GM21576 (cell line): Measurements from ENCODE around the gene UBTD2.
"Not testable (repeated sequence)": the region's sequence is repeated elsewhere in the genome, so short reads cannot be mapped to it uniquely, and the experiment has no call there.

Source experiments
- ATAC-seq: cut with Tn5 transposase; IDR thresholded peaks from one replicate; pipeline ENCODE4 v1.9.1; 2021; ENCODE audit warnings: mild to moderate bottlenecking, moderate library complexity; ENCODE audit not compliant: unreplicated experiment

Gene UBTD2

GRCh38 chr5:172199446-172199845 is 84.1 kb downstream of the UBTD2 start:
- ATAC-seq = no peak

DNA sequence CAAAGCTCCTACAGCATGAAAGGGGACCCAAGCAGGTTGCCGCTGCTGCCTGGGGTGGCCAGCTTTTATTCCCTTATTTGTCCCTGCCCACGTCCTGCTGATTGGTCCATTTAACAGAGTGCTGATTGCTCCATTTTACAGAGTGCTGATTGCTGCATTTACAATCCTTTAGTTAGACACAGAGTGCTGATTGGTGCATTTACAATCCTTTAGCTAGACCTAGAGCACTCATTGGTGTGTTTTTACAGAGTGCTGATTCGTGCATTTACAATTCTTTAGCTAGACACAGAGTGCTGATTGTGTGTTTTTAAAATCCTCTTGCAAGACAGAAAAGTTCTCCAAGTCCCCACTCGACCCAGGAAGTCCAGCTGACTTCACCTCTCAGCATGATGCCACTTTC is 85.8 kb downstream of the UBTD2 start:
- not testable (repeated sequence) for ATAC-seq

DNA sequence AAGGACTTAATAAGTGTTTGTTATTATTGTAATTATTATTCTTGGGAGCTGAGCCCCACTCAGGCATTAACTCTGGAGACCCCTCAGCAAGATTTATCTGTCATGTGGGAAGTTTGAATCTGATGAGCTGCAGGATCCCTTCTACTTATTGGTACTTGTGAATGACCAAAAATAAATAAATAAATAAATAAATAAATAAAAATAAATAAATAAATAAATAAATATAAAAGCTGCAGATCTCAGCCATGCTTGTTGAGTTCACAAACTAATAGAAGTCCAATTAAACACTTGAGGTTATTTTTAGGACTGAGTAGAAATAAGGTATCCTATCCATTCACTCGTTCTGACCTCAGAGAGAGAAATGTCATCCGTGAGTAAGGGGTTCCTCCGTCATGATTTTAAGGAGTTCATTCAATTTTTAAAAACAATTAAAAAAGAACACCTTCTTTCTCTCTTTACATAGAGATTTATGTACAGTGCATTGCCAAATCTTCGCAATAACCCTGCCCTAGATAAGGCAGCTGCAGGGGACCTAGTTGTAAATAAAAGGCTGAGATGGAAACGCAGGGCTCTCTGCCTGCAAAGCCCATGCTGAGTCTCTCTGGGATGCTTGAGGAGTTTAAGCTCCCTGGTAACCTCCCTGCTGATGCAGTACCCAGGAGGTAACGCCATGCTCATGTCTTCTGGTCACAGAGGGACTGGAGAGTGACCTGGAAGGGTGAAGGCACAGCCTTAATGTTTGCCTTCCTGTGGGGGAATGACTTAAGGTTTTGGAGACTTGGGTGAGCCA is 88.4 kb downstream of the UBTD2 start:
- ATAC-seq = no peak

- ATAC-seq = no peak
Observed at GRCh38 chr5:172193872-172194271, 89.7 kb downstream of the UBTD2 start, which contains the start of gene EFCAB9. Gene EFCAB9, plus strand, starts transcription at chr5:172194172. Its CDS starts 1 bp downstream, at chr5:172194173.

- no peak for ATAC-seq
Observed at GRCh38 chr5:172189693-172190296, 93.8 kb downstream of the UBTD2 start.

DNA sequence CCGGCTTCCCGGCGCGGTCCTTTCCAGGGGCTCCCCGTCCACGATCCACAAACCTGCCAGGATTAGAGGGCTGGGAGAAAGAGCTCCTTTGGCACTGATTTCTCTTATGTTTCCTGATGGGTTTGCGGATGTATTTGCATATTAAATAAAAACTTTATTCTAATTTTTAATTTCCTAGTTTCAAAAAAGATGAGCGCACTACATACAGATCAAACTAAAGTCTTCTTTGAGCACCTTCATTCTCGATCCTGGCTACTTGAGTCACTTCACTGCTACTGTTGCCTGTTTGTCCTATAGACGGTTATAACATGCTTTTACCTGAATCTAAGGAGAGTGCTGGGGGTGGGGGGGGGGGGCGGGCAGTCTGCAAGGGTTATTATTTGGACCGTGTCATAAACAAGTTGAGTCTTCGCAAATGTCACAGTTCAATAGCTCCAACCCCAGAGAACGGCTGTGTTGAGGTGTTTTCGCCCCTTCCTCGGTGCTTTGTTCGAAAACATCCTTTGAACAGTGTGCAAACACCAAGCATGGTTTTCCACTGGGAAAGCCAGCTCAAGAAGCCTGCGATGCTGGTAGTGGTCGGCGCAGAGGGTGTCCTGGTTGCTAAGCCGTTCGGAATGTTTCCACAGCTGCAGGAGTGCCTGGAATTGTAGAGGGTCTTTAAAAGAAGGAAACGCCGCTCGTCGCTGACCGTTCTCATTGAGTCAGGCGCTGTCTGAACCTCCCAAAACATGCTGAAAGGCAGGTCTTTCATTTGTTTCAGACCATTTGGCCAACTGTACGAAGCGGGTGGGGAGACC is 94.5 kb downstream of the UBTD2 start:
- ATAC-seq = no peak

- peak; percentile 67 for ATAC-seq
Observed at GRCh38 chr5:172188033-172188892, 95.3 kb downstream of the UBTD2 start, which contains the start of gene STK10. Gene STK10, minus strand, starts transcription at chr5:172188224. Its CDS starts 182 bp downstream, at chr5:172188042.

DNA sequence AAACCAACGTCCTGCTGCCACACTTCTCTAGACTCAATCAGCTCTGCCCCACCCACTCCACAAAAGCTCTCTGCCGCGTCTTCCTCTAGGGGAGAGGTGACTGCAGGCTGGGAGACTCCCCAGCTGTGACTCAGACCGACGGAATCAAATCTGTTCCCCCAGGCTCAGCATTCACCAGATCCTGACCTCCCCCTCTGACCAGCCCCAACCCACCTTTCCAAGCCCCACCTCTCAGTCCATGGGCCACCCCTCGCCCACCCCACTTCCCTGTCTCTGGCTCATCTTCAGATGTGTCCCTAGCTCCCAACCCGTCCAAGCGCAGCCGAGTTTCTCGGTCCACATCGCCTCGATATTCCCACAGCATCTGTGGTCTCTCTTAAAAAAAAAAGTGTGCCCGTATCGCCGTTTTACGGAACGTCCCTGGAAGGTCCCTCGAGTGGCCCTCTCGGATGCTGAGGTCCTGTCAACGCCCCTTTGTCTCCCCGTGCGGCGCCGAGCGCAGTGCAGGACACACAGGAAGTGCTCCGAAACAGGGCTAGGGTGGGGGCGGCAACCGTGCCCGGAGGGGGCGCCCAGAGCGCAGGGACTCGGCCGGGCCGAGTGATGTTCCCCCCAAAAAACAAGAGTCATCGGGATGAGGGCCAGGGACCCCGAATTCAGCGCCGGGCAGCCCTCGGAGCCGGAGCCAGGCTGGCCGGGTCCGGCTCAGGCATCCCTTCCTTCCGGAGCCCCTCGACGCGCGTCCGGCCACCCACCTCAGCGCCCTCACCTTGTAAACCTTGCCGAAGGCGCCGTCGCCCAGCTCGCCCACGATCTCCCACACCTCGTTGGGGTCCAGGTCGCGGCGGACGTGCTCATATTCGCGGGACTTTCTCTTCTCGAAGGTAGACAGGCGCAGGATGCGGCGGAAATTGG is 96.2 kb downstream of the UBTD2 start:
- ATAC-seq = peak; percentile 28

GRCh38 chr5:172186114-172186695 is 97.4 kb downstream of the UBTD2 start:
- ATAC-seq = no peak

- ATAC-seq = no peak
Observed at GRCh38 chr5:172185096-172185461, 98.5 kb downstream of the UBTD2 start.

GRCh38 chr5:172183881-172184280 is 99.7 kb downstream of the UBTD2 start:
- ATAC-seq = no peak

GRCh38 chr5:172182291-172182690 is 101.3 kb downstream of the UBTD2 start:
- no peak for ATAC-seq

GRCh38 chr5:172180936-172181335 is 102.6 kb downstream of the UBTD2 start:
- no peak for ATAC-seq

DNA sequence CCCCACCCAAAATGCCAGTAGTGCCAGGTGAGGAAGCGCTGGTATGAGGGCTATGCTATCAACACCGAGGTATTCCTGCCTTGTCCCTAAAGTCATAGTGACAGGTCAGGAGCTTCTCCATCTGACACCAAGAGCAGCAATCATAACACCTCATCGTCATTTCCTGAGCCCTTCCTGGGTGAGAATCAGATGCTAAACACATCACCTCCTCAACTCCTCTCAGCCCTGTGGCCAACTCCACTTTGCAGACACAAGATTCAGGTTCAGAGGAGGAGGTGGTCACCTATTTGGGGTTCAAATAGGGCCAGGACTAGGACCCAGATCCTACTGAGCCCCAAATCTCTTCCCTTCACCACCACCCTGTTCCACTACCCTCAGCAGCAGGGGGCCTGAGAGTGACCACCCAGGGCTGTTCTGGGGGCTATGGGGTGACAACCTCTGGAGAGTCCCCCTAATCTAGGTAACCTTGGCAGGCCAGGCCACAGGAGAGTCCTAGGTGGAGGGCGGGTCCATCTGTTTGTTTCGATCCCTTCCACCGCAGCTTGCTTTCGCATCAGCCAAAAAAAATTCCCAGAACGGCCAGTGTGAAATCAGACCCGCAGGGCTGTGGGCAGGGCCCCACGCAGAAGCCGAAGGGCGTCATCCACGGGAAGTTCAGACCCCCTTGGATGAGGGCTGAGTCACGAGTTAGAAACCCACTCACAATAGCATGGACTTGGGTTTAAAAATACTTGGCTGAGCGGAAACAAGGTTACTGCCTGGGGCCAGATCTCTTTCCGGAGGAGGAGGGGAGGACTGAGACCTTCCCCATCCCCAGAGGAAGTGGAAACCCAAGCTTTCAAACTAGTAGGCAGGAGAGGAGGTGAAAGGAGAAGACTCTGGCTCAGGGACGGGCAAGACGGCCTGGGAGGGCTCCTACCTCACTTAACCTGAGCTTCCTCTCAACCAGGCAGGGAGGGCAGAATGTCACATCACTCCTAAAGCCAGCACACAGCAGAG is 104.3 kb downstream of the UBTD2 start:
- peak; percentile 28 for ATAC-seq

DNA sequence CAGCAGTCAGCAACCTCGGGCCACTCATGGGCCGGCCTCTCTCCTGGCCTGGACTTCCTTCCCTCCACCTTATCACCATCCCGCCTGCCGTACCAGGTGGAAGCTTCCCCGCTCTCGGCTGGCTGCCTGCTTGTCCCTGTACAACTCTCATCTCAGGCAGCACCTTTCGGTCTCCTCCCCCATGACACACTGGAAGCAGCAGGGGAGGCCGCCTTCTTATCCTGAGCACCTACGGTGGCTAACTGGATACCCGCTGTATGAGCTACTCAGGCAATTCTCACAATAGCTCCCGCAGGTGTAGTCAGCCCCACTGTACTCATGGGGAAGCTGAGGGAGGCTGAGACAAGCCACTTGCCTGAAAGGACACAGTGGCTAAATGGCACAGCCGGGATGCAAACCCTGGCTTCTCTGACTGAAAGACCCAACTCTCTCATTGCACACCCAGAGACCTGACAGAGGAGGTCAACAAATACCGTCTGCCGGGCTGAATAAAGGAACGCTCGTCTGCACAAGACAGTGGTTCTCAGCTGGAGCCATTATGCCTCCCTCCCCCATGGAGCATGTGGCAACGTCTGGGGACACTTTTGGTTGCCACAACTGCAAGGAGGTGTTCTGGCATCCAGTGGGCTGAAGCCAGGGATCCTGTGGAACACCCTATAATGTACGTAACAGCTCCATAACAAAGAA is 105.1 kb downstream of the UBTD2 start:
- no peak for ATAC-seq

GRCh38 chr5:172177176-172177575 is 106.4 kb downstream of the UBTD2 start:
- ATAC-seq = no peak

DNA sequence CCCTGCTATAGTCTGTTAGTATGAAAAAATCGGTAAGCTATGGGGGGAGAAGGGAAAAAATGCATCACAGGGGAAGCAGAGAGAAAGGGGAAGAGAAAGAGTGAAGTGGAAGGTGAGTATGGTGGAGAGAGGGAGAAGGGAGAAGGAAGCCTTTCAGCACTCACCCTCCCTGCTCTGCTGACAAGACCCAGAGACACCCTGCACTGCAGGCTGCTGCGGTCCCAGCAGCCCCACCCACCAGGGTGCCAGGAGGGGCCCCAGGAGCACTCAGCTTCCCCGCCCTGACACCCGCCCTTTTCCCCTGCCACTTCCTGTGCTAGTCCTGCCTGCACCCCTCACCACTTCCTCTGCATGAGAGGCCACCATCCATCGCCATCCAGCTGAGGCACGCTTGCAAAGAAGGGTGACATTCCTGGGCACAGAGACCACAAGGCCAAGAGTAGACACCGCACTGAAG is 108.3 kb downstream of the UBTD2 start:
- peak; percentile 58 for ATAC-seq
